ENCODE results near the gene XRCC4. TPM values are rescaled to one million over a fixed set of nuclear protein-coding genes. Genes with fewer than 3 reads are reported as not detected.

The XRCC4 gene
- total RNA-seq, 5 donors from 2014 or later (not counting 1 experiment from before 2014, with no cell fraction given) = 3.5 to 5.1 (median 4.2) TPM

GRCh38 chr5:83331842-83332241 is 254.5 kb downstream of the XRCC4 start:
- WGBS (ENCODE audit: insufficient coverage) = no CpG with 5 or more reads among the region's 2 CpGs
- Histone ChIP-seq H3K4me1 (ENCODE audit: control insufficient read depth in 1 of 2, extremely low read depth in 1 of 2, insufficient read depth in 2 of 2, low read length in 2 of 2) (no peaks in the 10 kb centered on the region), H3K36me3 (ENCODE audit: control insufficient read depth in 2 of 2, extremely low read depth in 1 of 2, insufficient read depth in 1 of 2, low read length in 1 of 2) (no peaks in the 10 kb centered on the region), H3K27ac (ENCODE audit: low read length) (no peak overlapping the region), H3K27me3 (replicated peaks in 1 of 2; ENCODE audit: control insufficient read depth in 2 of 2, extremely low read depth in 1 of 2, insufficient read depth in 2 of 2, low read length in 1 of 2) (no peaks in the 10 kb centered on the region), H3K4me3 (ENCODE audit: control insufficient read depth in 1 of 2, extremely low read depth in 1 of 2, low read length in 1 of 2) (no peak overlapping the region), H3K9me3 (no peaks in the 10 kb centered on the region)
- H3K9me3 Mint-ChIP-seq = no peaks in the 10 kb centered on the region
- no peaks in the 10 kb centered on the region for H3K36me3 Mint-ChIP-seq
- no peak for ATAC-seq (replicated peaks in 1 of 4)
- ChIA-PET POLR2A (no interaction called here), CTCF (interaction anchor here in 1 of 2 donors (0.6 kb wide), 1 partner anchor 101 kb away, joined by 5 read pairs; no protein-coding TSS in a partner anchor)
- no peak overlapping the region for H3K4me3 Mint-ChIP-seq
- no peaks in the 10 kb centered on the region for H3K4me1 Mint-ChIP-seq
- H3K27ac Mint-ChIP-seq = no peak overlapping the region
- H3K27me3 Mint-ChIP-seq = no peaks in the 10 kb centered on the region
- DNase-seq = no peak

DNA sequence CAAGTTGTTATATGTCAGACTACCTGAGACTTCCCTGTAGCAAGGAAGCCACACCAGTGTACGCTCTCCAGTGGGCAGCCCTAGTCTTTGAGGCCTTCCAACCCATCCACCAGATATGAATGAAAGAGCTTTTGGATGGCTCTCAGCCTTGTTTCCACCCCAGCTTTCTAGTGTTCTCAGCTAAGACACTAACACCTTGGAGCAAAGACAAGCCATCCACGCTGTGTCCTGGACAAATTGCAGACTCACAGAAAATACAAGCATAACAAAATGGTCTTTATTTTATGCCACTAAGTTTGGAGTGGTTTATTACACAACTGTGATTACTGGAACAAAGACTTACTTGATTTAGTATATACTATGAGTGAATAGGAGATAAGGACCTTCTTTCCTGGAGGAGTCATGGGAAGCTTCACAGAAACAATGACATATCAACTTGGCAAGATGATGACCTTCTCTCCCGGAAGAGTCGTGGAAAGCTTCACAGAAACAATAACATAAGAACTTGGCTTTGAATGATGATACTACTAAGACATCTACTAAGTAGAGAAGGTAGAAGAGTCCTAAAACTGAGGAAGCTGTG is 260.2 kb downstream of the XRCC4 start:
- Mint-ChIP-seq H3K9me3 (no peaks in the 10 kb centered on the region), H3K27ac (no peak overlapping the region), H3K36me3 (peaks cover 3% of the 10 kb centered on the region), H3K27me3 (no peaks in the 10 kb centered on the region), H3K4me3 (no peak overlapping the region), H3K4me1 (peaks cover 14 to 27% (median 22%) of the 10 kb centered on the region in 3 donors)
- Histone ChIP-seq H3K4me3 (ENCODE audit: control insufficient read depth in 1 of 2, extremely low read depth in 1 of 2, low read length in 1 of 2) (no peak overlapping the region), H3K9me3 (no peaks in the 10 kb centered on the region), H3K36me3 (ENCODE audit: control insufficient read depth in 2 of 2, extremely low read depth in 1 of 2, insufficient read depth in 1 of 2, low read length in 1 of 2) (no peaks in the 10 kb centered on the region), H3K27ac (ENCODE audit: low read length) (no peak overlapping the region), H3K27me3 (replicated peaks in 1 of 2; ENCODE audit: control insufficient read depth in 2 of 2, extremely low read depth in 1 of 2, insufficient read depth in 2 of 2, low read length in 1 of 2) (no peaks in the 10 kb centered on the region), H3K4me1 (ENCODE audit: control insufficient read depth in 1 of 2, extremely low read depth in 1 of 2, insufficient read depth in 2 of 2, low read length in 2 of 2) (peaks cover 0 to 12% of the 10 kb centered on the region in 2 experiments)
- ATAC-seq (replicated peaks in 1 of 4) (no peak), DNase-seq (no peak)
- CTCF ChIA-PET = no interaction called here
- POLR2A ChIA-PET = no interaction called here
- WGBS (ENCODE audit: insufficient coverage) = 100% methylated on average over 1 of the region's 4 CpGs

DNA sequence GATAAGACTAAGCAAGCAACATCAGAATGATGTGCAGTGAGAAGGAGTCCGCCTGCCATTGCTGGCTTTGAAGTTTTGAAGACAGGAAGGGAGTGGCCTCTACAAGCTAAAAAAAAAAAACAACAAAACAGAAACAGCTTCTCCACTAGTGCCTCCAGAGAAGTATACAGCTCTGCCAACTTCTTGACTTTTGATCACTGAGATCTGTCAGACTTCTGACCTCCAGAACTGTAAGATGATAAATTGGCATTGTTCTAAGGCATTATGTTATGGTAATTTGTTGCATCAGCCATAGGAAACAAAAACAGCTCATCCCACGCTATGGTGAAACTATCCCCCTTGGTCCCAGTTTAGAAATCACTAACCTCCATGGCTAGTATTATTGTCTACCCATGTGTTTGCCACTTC is 263.2 kb downstream of the XRCC4 start:
- H3K36me3 ChIP-seq (ENCODE audit: control insufficient read depth in 2 of 2, extremely low read depth in 1 of 2, insufficient read depth in 1 of 2, low read length in 1 of 2) = no peaks in the 10 kb centered on the region
- H3K4me3 ChIP-seq (ENCODE audit: control insufficient read depth in 1 of 2, extremely low read depth in 1 of 2, low read length in 1 of 2) = no peak overlapping the region
- peaks cover 0 to 12% of the 10 kb centered on the region in 2 experiments for H3K4me1 ChIP-seq (ENCODE audit: control insufficient read depth in 1 of 2, extremely low read depth in 1 of 2, insufficient read depth in 2 of 2, low read length in 2 of 2)
- H3K9me3 ChIP-seq = no peaks in the 10 kb centered on the region
- peaks cover 14 to 27% (median 22%) of the 10 kb centered on the region in 3 donors for H3K4me1 Mint-ChIP-seq
- ATAC-seq (replicated peaks in 1 of 4) (peak; percentile 64 to 89 (median 86)), DNase-seq (peak in 8 of 35 experiments; percentile 0 to 35 (median 2))
- peak overlapping the region; percentile 31 for H3K27ac ChIP-seq (ENCODE audit: low read length)
- WGBS (ENCODE audit: insufficient coverage) = no CpG with 5 or more reads among the region's 2 CpGs
- H3K36me3 Mint-ChIP-seq = peaks cover 3% of the 10 kb centered on the region
- POLR2A ChIA-PET = interaction anchor here in 1 of 2 donors (0.7 kb wide), 1 partner anchor 40 kb away, joined by 3 read pairs; no protein-coding TSS in a partner anchor
- H3K27ac Mint-ChIP-seq = peak overlapping the region; percentile 83 to 89
- CTCF ChIA-PET = interaction anchor here in 1 of 2 donors (0.6 kb wide), 1 partner anchor 701 kb away, joined by 3 read pairs; no protein-coding TSS in a partner anchor
- no peaks in the 10 kb centered on the region for H3K27me3 ChIP-seq (replicated peaks in 1 of 2; ENCODE audit: control insufficient read depth in 2 of 2, extremely low read depth in 1 of 2, insufficient read depth in 2 of 2, low read length in 1 of 2)
- H3K4me3 Mint-ChIP-seq = peak overlapping the region; percentile 28 to 43 (median 39)
- no peaks in the 10 kb centered on the region for H3K27me3 Mint-ChIP-seq
- no peaks in the 10 kb centered on the region for H3K9me3 Mint-ChIP-seq

- POLR2A ChIA-PET = no interaction called here
- CTCF ChIA-PET = no interaction called here
- H3K27ac Mint-ChIP-seq = peak overlapping the region in 1 of 2 donors; percentile 83
Measured at GRCh38 chr5:83341815-83342334, 264.5 kb downstream of the XRCC4 start.

DNA sequence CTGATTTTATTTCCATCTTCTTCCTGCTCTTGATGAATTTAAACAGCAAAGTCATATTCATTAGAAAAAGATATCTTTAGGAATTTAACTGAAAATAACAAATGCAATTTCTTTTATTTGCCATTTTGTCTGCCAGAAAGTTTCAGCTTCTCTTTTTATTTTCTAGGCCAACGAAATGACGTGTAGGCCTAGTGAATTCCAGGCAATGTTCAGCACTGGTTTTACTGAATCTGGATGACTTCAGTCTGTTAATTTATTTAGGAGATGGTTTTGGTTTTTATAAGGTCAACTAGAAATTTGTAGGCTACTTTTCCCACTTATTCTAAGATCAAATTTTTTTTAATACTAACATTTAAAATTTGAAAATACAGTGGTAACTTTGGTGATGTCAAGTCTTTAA is 265.1 kb downstream of the XRCC4 start:
- H3K36me3 ChIP-seq (ENCODE audit: control insufficient read depth in 2 of 2, extremely low read depth in 1 of 2, insufficient read depth in 1 of 2, low read length in 1 of 2) = no peaks in the 10 kb centered on the region
- CTCF ChIA-PET = no interaction called here
- Mint-ChIP-seq H3K9me3 (peaks cover 0 to 9% (median 4%) of the 10 kb centered on the region in 3 donors), H3K4me1 (peaks cover 14 to 27% (median 22%) of the 10 kb centered on the region in 3 donors), H3K4me3 (no peak overlapping the region), H3K27me3 (no peaks in the 10 kb centered on the region), H3K36me3 (peaks cover 5% of the 10 kb centered on the region), H3K27ac (no peak overlapping the region)
- WGBS (ENCODE audit: insufficient coverage) = 100% methylated on average over 2 of the region's 2 CpGs
- H3K4me3 ChIP-seq (ENCODE audit: control insufficient read depth in 1 of 2, extremely low read depth in 1 of 2, low read length in 1 of 2) = no peak overlapping the region
- peaks cover 0 to 12% of the 10 kb centered on the region in 2 experiments for H3K4me1 ChIP-seq (ENCODE audit: control insufficient read depth in 1 of 2, extremely low read depth in 1 of 2, insufficient read depth in 2 of 2, low read length in 2 of 2)
- no peak for ATAC-seq (replicated peaks in 1 of 4)
- H3K27ac ChIP-seq (ENCODE audit: low read length) = no peak overlapping the region
- POLR2A ChIA-PET = no interaction called here
- H3K9me3 ChIP-seq = no peaks in the 10 kb centered on the region
- DNase-seq = no peak
- H3K27me3 ChIP-seq (replicated peaks in 1 of 2; ENCODE audit: control insufficient read depth in 2 of 2, extremely low read depth in 1 of 2, insufficient read depth in 2 of 2, low read length in 1 of 2) = no peaks in the 10 kb centered on the region

More at GRCh38 chr5:83341815-83342334, 264.5 kb downstream of the XRCC4 start:
- H3K27me3 ChIP-seq (replicated peaks in 1 of 2; ENCODE audit: control insufficient read depth in 2 of 2, extremely low read depth in 1 of 2, insufficient read depth in 2 of 2, low read length in 1 of 2) = no peaks in the 10 kb centered on the region
- H3K4me1 ChIP-seq (ENCODE audit: control insufficient read depth in 1 of 2, extremely low read depth in 1 of 2, insufficient read depth in 2 of 2, low read length in 2 of 2) = peaks cover 0 to 12% of the 10 kb centered on the region in 2 experiments
- Mint-ChIP-seq H3K27me3 (no peaks in the 10 kb centered on the region), H3K36me3 (peaks cover 3% of the 10 kb centered on the region), H3K4me3 (no peak overlapping the region), H3K9me3 (peaks cover 0 to 4% (median 0%) of the 10 kb centered on the region in 3 donors), H3K4me1 (peaks cover 14 to 27% (median 22%) of the 10 kb centered on the region in 3 donors)
- H3K4me3 ChIP-seq (ENCODE audit: control insufficient read depth in 1 of 2, extremely low read depth in 1 of 2, low read length in 1 of 2) = no peak overlapping the region
- WGBS (ENCODE audit: insufficient coverage) = no CpG with 5 or more reads among the region's 3 CpGs
- no peak overlapping the region for H3K27ac ChIP-seq (ENCODE audit: low read length)
- ATAC-seq (replicated peaks in 1 of 4) (no peak), DNase-seq (no peak)
- no peaks in the 10 kb centered on the region for H3K36me3 ChIP-seq (ENCODE audit: control insufficient read depth in 2 of 2, extremely low read depth in 1 of 2, insufficient read depth in 1 of 2, low read length in 1 of 2)
- H3K9me3 ChIP-seq = no peaks in the 10 kb centered on the region

DNA sequence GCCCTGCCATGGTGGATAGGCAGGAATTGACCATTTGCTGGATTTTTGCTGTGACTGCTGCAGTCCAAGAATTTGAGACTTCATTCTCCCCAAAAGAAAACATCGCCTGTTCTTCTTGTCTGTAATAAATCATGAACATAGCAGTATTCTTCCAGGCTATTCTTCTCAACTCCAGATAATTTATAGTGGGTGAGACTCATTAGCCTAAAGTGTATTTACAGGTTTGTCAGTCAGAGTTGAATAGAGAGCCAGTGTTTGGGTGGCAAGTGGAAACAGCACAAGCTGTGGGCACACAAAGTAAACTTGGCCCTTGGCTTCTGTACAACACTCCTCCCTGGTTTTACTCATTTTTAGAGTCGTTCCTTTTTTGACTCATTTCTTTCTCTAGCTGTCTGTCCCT is 266.0 kb downstream of the XRCC4 start:
- WGBS (ENCODE audit: insufficient coverage) = 70% methylated on average over 1 of the region's 2 CpGs
- no peak overlapping the region for H3K27ac ChIP-seq (ENCODE audit: low read length)
- Mint-ChIP-seq H3K36me3 (peaks cover 13% of the 10 kb centered on the region), H3K4me3 (no peak overlapping the region), H3K27ac (no peak overlapping the region), H3K27me3 (no peaks in the 10 kb centered on the region), H3K9me3 (peaks cover 0 to 15% (median 8%) of the 10 kb centered on the region in 3 donors), H3K4me1 (peaks cover 14 to 27% (median 22%) of the 10 kb centered on the region in 3 donors)
- ChIA-PET CTCF (no interaction called here), POLR2A (no interaction called here)
- no peak overlapping the region for H3K4me3 ChIP-seq (ENCODE audit: control insufficient read depth in 1 of 2, extremely low read depth in 1 of 2, low read length in 1 of 2)
- no peaks in the 10 kb centered on the region for H3K9me3 ChIP-seq
- H3K4me1 ChIP-seq (ENCODE audit: control insufficient read depth in 1 of 2, extremely low read depth in 1 of 2, insufficient read depth in 2 of 2, low read length in 2 of 2) = peaks cover 0 to 12% of the 10 kb centered on the region in 2 experiments
- no peak for DNase-seq
- ATAC-seq (replicated peaks in 1 of 4) = no peak
- H3K36me3 ChIP-seq (ENCODE audit: control insufficient read depth in 2 of 2, extremely low read depth in 1 of 2, insufficient read depth in 1 of 2, low read length in 1 of 2) = peaks cover 0 to 5% of the 10 kb centered on the region in 2 donors
- no peaks in the 10 kb centered on the region for H3K27me3 ChIP-seq (replicated peaks in 1 of 2; ENCODE audit: control insufficient read depth in 2 of 2, extremely low read depth in 1 of 2, insufficient read depth in 2 of 2, low read length in 1 of 2)

All from T-cell (primary cell).